SK-N-SH treated with all-trans-retinoic acid at 6 μM for 48 hours (cell line): ENCODE data around the gene TAS2R30.

Experiments used
- ATAC-seq: fragments of 200-7000 bp; cut with Tn5 transposase; 3 replicates; pipeline ENCODE4 v1.9.1; 2020; ENCODE audit warnings: mild to moderate bottlenecking, moderate library complexity
- ARNTL ChIP-seq: fragments of 450-650 bp; formaldehyde crosslinking; IDR thresholded peaks from 2 replicates; pipeline ENCODE4 v1.5.0; 2020; ENCODE audit warnings: low read depth, mild to moderate bottlenecking, moderate library complexity, borderline replicate concordance
- BACH2 ChIP-seq: fragments of 250-450 bp; sonication (Bioruptor Pico); IDR thresholded peaks from 2 replicates; pipeline ENCODE4 v1.9.0; 2021; ENCODE audit warnings: mild to moderate bottlenecking, borderline replicate concordance
- CSDC2 ChIP-seq: fragments of 250-450 bp; sonication (Bioruptor Pico); IDR thresholded peaks from 2 replicates; pipeline ENCODE4 v1.5.0; 2020; ENCODE audit warnings: mild to moderate bottlenecking, moderate library complexity
- ESRRG ChIP-seq: fragments of 250-450 bp; sonication (Bioruptor Pico); IDR thresholded peaks from 2 replicates; pipeline ENCODE4 v1.6.1; 2021; ENCODE audit warnings: mild to moderate bottlenecking
- GLIS3 ChIP-seq: fragments of 250-450 bp; sonication (Bioruptor Pico); IDR thresholded peaks from 2 replicates; pipeline ENCODE4 v1.5.0; 2020; ENCODE audit warnings: mild to moderate bottlenecking, moderate library complexity
- ISL1 ChIP-seq: fragments of 250-450 bp; sonication (Bioruptor Pico); IDR thresholded peaks from 2 replicates; pipeline ENCODE4 v2.1.2; 2022; ENCODE audit warnings: mild to moderate bottlenecking, moderate library complexity
- OSR1 ChIP-seq: fragments of 250-450 bp; sonication (Bioruptor Pico); IDR thresholded peaks from 2 replicates; pipeline ENCODE4 v1.8.0; 2022; ENCODE audit warnings: moderate library complexity, mild to moderate bottlenecking, inconsistent platforms
- POU6F1 ChIP-seq: fragments of 250-450 bp; sonication (Bioruptor Pico); IDR thresholded peaks from 2 replicates; pipeline ENCODE4 v1.8.0; 2021; ENCODE audit warnings: low read depth, mild to moderate bottlenecking, moderate library complexity, borderline replicate concordance
- RARB ChIP-seq: fragments of 250-450 bp; sonication (Bioruptor Pico); IDR thresholded peaks from 2 replicates; pipeline ENCODE4 v1.8.0; 2021; ENCODE audit warnings: mild to moderate bottlenecking, moderate library complexity
- SNAI2 ChIP-seq: fragments of 250-450 bp; sonication (Bioruptor Pico); IDR thresholded peaks from 2 replicates; pipeline ENCODE4 v1.5.0; 2020; ENCODE audit warnings: mild to moderate bottlenecking, moderate library complexity
- TCF4 ChIP-seq: fragments of 250-450 bp; sonication (Bioruptor Pico); IDR thresholded peaks from 2 replicates; pipeline ENCODE4 v1.8.0; 2021; ENCODE audit warnings: mild to moderate bottlenecking, moderate library complexity, borderline replicate concordance
- TOX ChIP-seq: fragments of 250-450 bp; sonication (Bioruptor Pico); IDR thresholded peaks from 2 replicates; pipeline ENCODE4 v1.8.0; 2021; ENCODE audit warnings: mild to moderate bottlenecking, moderate library complexity, borderline replicate concordance
- ZC3H10 ChIP-seq: fragments of 250-450 bp; sonication (Bioruptor Pico); IDR thresholded peaks from 2 replicates; pipeline ENCODE4 v1.5.1; 2021; ENCODE audit warnings: mild to moderate bottlenecking, moderate library complexity
- ZFP3 ChIP-seq: fragments of 250-450 bp; sonication (Bioruptor Pico); IDR thresholded peaks from 2 replicates; pipeline ENCODE4 v1.5.0; 2020; ENCODE audit warnings: mild to moderate bottlenecking, moderate library complexity
- ZFP30 ChIP-seq: fragments of 450-650 bp; formaldehyde crosslinking; IDR thresholded peaks from 2 replicates; pipeline ENCODE4 v1.5.0; 2022; ENCODE audit warnings: mild to moderate bottlenecking, moderate library complexity
- ZNF565 ChIP-seq: fragments of 450-650 bp; formaldehyde crosslinking; conservative IDR thresholded peaks from 2 replicates; pipeline ENCODE4 v1.5.0; 2020; ENCODE audit warnings: low read depth, mild to moderate bottlenecking, moderate library complexity
- ZNF8 ChIP-seq: fragments of 450-650 bp; formaldehyde crosslinking; IDR thresholded peaks from 2 replicates; pipeline ENCODE4 v1.5.0; 2020; ENCODE audit warnings: mild to moderate bottlenecking, moderate library complexity
- TF ChIP-seq, protein P1 (sequence below): fragments of 250-450 bp; sonication (Bioruptor Pico); IDR thresholded peaks from 2 replicates; pipeline ENCODE4 v1.5.0; 2020; ENCODE audit warnings: mild to moderate bottlenecking, moderate library complexity
- TF ChIP-seq, protein P2 (sequence below): fragments of 250-450 bp; sonication (Bioruptor Pico); IDR thresholded peaks from 2 replicates; pipeline ENCODE4 v1.5.1; 2020; ENCODE audit warnings: low read depth, mild to moderate bottlenecking, moderate library complexity
- TF ChIP-seq, protein P3 (sequence below): fragments of 250-450 bp; sonication (Bioruptor Pico); IDR thresholded peaks from 2 replicates; pipeline ENCODE4 v1.8.0; 2020; ENCODE audit warnings: mild to moderate bottlenecking, moderate library complexity, borderline replicate concordance

The TAS2R30 gene

DNA sequence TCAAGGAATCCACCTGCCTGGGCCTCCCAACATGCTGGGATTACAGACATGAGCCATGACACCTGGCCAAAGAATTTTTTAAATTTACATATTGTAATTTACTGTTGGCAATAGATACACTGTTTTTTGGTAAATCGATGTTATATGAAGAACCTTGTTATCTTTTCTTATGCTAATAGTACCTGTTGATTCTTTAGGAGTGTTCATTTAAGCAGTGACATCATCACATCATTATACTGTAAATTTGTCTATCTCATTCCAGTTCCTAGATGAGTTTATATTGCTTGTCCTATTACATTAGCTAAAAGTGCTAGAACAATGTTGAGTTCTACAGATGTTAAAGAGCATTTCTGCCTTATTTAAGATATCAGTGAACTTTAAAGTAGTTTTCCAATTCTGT, 13.0 kb upstream of the TAS2R30 start (continued):
- TF ChIP-seq, protein P1, sequence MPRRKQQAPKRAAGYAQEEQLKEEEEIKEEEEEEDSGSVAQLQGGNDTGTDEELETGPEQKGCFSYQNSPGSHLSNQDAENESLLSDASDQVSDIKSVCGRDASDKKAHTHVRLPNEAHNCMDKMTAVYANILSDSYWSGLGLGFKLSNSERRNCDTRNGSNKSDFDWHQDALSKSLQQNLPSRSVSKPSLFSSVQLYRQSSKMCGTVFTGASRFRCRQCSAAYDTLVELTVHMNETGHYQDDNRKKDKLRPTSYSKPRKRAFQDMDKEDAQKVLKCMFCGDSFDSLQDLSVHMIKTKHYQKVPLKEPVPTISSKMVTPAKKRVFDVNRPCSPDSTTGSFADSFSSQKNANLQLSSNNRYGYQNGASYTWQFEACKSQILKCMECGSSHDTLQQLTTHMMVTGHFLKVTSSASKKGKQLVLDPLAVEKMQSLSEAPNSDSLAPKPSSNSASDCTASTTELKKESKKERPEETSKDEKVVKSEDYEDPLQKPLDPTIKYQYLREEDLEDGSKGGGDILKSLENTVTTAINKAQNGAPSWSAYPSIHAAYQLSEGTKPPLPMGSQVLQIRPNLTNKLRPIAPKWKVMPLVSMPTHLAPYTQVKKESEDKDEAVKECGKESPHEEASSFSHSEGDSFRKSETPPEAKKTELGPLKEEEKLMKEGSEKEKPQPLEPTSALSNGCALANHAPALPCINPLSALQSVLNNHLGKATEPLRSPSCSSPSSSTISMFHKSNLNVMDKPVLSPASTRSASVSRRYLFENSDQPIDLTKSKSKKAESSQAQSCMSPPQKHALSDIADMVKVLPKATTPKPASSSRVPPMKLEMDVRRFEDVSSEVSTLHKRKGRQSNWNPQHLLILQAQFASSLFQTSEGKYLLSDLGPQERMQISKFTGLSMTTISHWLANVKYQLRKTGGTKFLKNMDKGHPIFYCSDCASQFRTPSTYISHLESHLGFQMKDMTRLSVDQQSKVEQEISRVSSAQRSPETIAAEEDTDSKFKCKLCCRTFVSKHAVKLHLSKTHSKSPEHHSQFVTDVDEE (CRISPR knock-in tag): no peak
- no peak for TF ChIP-seq ARNTL
- no peak for TF ChIP-seq TCF4 (CRISPR knock-in tag)

- ATAC-seq: no peak
- no peak for TF ChIP-seq TOX
- no peak for TF ChIP-seq ZFP30 (CRISPR knock-in tag)
- TF ChIP-seq GLIS3 (CRISPR knock-in tag): no peak
- no peak for TF ChIP-seq RARB (CRISPR knock-in tag)
- no peak for TF ChIP-seq ZC3H10 (CRISPR knock-in tag)
- no peak for TF ChIP-seq TCF4 (CRISPR knock-in tag)
- TF ChIP-seq, protein P2, sequence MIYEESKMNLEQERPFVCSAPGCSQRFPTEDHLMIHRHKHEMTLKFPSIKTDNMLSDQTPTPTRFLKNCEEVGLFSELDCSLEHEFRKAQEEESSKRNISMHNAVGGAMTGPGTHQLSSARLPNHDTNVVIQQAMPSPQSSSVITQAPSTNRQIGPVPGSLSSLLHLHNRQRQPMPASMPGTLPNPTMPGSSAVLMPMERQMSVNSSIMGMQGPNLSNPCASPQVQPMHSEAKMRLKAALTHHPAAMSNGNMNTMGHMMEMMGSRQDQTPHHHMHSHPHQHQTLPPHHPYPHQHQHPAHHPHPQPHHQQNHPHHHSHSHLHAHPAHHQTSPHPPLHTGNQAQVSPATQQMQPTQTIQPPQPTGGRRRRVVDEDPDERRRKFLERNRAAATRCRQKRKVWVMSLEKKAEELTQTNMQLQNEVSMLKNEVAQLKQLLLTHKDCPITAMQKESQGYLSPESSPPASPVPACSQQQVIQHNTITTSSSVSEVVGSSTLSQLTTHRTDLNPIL (CRISPR knock-in tag): no peak
- TF ChIP-seq ZNF8 (CRISPR knock-in tag): no peak
- no peak for TF ChIP-seq CSDC2 (CRISPR knock-in tag)
- TF ChIP-seq SNAI2 (CRISPR knock-in tag): no peak
- TF ChIP-seq, protein P1 (CRISPR knock-in tag): no peak
- TF ChIP-seq ZNF565 (CRISPR knock-in tag): no peak
- TF ChIP-seq ISL1 (CRISPR knock-in tag): no peak
- TF ChIP-seq ESRRG (CRISPR knock-in tag): no peak
- TF ChIP-seq OSR1: no peak
- TF ChIP-seq BACH2 (CRISPR knock-in tag): no peak
- no peak for TF ChIP-seq ARNTL
- no peak for TF ChIP-seq ZFP3 (CRISPR knock-in tag)
- TF ChIP-seq, all 23 proteins: peak for 0
These were observed 9.9 kb upstream of the TAS2R30 start for GRCh38 chr12:11144297-11144696.

DNA sequence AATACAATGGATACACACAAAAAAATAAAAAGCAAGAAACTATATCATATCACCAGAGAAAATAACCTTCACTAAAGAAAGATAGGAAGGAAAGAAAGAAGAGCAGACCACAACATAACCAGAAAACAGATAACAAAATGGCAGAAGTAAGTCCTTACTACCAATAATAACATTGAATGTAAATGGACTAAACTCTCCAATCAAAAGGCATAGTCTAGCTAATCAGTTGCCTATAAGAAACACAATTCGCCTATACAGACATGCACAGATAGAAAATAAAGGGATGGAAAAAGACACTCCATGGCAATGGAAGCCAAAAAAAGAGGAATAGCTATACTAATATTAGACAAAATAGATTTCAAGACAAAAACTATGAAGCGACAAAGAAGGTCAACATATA, 8.9 kb upstream of the TAS2R30 start:
- no peak for ATAC-seq
- TF ChIP-seq SNAI2 (CRISPR knock-in tag) (no peak), ARNTL (no peak), CSDC2 (CRISPR knock-in tag) (no peak), POU6F1 (no peak), BACH2 (CRISPR knock-in tag) (no peak), TCF4 (CRISPR knock-in tag) (no peak), ESRRG (CRISPR knock-in tag) (no peak), TOX (no peak), ZFP3 (CRISPR knock-in tag) (no peak), GLIS3 (CRISPR knock-in tag) (no peak)
- TF ChIP-seq, protein P3, sequence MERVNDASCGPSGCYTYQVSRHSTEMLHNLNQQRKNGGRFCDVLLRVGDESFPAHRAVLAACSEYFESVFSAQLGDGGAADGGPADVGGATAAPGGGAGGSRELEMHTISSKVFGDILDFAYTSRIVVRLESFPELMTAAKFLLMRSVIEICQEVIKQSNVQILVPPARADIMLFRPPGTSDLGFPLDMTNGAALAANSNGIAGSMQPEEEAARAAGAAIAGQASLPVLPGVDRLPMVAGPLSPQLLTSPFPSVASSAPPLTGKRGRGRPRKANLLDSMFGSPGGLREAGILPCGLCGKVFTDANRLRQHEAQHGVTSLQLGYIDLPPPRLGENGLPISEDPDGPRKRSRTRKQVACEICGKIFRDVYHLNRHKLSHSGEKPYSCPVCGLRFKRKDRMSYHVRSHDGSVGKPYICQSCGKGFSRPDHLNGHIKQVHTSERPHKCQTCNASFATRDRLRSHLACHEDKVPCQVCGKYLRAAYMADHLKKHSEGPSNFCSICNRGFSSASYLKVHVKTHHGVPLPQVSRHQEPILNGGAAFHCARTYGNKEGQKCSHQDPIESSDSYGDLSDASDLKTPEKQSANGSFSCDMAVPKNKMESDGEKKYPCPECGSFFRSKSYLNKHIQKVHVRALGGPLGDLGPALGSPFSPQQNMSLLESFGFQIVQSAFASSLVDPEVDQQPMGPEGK (CRISPR knock-in tag): no peak
- TF ChIP-seq, protein P1 (CRISPR knock-in tag): no peak
- TF ChIP-seq, protein P2 (CRISPR knock-in tag): no peak
